ENCODE results near the gene SPRY4.
"Not testable (repeated sequence)": the region's sequence is repeated elsewhere in the genome, so short reads cannot be mapped to it uniquely, and the experiment has no call there.

SPRY4 gene

DNA sequence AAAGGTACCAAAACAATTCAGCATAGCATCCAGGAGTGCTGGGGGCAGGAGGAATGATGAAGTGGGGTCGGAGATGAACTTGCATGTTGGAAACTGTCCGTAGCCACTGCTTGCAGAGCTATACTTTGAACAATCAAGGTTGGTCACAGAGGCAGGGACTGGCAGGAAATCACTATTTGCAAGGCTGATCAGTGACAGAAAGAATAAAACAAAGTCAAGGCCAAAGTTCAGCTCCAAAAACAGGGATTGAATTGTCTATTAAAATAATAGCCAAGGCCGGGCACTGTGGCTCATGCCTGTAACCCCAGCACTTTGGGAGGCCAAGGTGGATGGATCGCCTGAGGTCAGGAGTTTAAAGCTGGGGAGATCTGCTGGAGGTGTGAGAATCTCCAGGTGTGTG, 18.7 kb upstream of the SPRY4 start:
- Histone ChIP-seq H3K9me3 (peaks cover 5% of the 10 kb centered on the region; the same call in 1 of the 2 replicates), H3K36me3 (no peaks in the 10 kb centered on the region), H3K4me3 (ENCODE audit: low read depth, low read length) (no peak overlapping the region), H3K27me3 (no peaks in the 10 kb centered on the region), H3K4me1 (no peaks in the 10 kb centered on the region)
- TF ChIP-seq, protein P1, sequence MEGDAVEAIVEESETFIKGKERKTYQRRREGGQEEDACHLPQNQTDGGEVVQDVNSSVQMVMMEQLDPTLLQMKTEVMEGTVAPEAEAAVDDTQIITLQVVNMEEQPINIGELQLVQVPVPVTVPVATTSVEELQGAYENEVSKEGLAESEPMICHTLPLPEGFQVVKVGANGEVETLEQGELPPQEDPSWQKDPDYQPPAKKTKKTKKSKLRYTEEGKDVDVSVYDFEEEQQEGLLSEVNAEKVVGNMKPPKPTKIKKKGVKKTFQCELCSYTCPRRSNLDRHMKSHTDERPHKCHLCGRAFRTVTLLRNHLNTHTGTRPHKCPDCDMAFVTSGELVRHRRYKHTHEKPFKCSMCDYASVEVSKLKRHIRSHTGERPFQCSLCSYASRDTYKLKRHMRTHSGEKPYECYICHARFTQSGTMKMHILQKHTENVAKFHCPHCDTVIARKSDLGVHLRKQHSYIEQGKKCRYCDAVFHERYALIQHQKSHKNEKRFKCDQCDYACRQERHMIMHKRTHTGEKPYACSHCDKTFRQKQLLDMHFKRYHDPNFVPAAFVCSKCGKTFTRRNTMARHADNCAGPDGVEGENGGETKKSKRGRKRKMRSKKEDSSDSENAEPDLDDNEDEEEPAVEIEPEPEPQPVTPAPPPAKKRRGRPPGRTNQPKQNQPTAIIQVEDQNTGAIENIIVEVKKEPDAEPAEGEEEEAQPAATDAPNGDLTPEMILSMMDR (IDR thresholded peaks at IDR 0.05; ENCODE audit: low read depth, low read length): no peak
- DNase-seq: no peak

DNA sequence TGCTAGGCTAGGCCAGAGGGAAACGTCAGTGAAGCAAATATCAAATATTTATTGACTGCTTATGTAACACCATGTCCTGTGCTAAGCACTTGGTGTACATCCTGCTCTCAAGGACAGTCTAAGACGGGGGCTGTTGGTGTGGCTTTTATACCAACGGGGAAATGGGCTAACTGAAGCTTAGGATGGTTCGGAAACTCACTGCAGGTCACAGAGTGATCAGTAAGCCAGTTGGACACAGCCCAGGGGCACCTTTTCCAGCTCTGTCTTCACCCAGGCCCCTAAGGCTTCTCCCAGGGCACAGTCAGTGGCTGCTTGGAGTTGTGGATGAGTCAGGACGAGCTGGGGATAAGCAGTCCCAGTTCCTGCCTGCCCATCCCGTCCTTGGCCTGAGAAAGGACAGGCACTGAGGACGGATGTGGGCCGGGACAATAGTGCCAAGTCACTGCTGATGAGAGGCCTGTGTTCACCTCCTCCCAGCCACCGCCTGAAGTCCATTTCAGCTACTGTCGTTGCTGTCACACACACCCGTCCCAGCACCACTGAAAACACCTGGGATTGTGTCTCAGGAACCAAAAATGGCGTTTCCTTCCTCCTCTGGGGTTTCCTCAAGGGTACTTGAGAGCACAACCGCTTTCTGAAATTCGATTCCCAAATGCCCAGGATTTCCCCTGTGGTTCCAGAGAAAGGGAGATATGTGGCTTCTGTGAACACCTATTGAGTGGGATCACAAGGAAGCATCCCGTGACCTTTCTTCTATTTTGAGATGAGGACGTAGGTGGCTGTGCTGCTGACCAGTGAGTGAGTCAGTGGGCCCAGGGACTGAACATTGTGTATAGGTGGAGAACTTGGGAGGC, 17.5 kb upstream of the SPRY4 start:
- TF ChIP-seq, protein P1 (IDR thresholded peaks at IDR 0.05; ENCODE audit: low read depth, low read length): no peak
- Histone ChIP-seq H3K27me3 (no peaks in the 10 kb centered on the region), H3K36me3 (no peaks in the 10 kb centered on the region), H3K4me3 (ENCODE audit: low read depth, low read length) (no peak overlapping the region), H3K4me1 (no peaks in the 10 kb centered on the region), H3K9me3 (peaks cover 5% of the 10 kb centered on the region; the same call in 1 of the 2 replicates)
- no peak for DNase-seq

DNA sequence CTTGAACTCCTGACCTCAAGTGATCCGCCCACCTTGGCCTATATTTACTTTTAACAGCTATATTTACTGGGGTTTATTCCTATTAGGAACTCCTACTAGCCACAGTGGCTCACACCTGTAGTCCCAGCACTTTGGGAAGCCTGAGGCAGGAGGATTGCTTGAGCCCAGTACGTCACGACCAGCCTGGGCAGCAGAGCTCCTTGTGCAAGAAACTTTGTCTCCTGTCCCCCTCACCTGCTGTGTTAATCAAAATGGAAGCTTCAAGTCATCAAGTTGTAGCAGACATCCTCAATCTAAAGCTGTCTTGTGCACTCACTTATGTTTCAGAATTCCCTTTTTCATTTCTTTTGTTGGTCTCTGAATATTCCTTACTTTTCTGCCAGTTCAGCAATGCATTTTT, 15.0 kb upstream of the SPRY4 start:
- TF ChIP-seq, protein P1 (IDR thresholded peaks at IDR 0.05; ENCODE audit: low read depth, low read length): no peak
- H3K36me3 ChIP-seq: no peaks in the 10 kb centered on the region
- no peaks in the 10 kb centered on the region for H3K27me3 ChIP-seq
- H3K9me3 ChIP-seq: no peaks in the 10 kb centered on the region
- H3K4me3 ChIP-seq (ENCODE audit: low read depth, low read length): no peak overlapping the region
- H3K4me1 ChIP-seq: no peaks in the 10 kb centered on the region
- no peak for DNase-seq

DNA sequence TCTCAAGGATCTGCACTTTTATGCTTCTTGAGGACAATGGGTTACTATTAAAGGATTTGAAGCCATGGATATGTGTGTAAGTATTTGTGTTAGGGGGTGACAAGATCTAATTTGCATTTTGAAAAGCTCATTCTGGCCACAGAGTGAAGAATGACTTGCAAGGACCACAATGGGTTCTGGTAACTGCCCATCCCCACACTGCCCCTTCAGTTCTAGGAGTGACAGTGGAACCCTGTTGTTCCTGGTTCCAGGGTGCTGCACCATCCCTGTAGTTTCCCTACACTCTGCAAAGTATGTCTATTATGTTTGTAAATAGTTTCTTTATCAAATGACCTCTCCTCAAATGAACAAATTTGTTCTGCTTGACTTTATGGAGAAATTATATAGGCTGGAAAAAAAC, 9.7 kb upstream of the SPRY4 start:
- DNase-seq: no peak
- Histone ChIP-seq H3K27me3 (no peaks in the 10 kb centered on the region), H3K4me3 (ENCODE audit: low read depth, low read length) (no peak overlapping the region), H3K36me3 (no peaks in the 10 kb centered on the region), H3K9me3 (no peaks in the 10 kb centered on the region), H3K4me1 (no peaks in the 10 kb centered on the region)
- TF ChIP-seq, protein P1 (IDR thresholded peaks at IDR 0.05; ENCODE audit: low read depth, low read length): no peak

DNA sequence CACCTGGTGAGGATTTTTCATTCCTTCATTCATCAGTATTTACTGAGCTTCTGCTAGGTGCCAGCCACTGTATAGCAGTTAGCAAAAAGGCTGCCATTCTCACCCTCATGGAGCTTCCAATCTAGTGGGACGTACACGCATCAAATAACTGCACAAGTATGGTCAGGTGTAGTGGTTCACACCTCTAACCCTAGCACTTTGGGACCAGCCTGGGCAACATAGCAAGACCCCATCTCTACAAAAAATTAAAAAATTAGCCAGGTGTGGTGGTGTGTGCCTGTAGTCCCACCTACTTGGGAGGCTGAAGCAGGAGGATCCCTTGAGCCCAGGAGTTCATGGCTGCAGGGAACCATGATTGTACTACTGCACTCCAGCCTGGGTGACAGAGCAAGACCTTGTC, 8.9 kb upstream of the SPRY4 start:
- not testable (repeated sequence) for DNase-seq; H3K27me3 ChIP-seq; H3K4me1 ChIP-seq; H3K36me3 ChIP-seq; H3K9me3 ChIP-seq; H3K4me3 ChIP-seq (ENCODE audit: low read depth, low read length)

DNA sequence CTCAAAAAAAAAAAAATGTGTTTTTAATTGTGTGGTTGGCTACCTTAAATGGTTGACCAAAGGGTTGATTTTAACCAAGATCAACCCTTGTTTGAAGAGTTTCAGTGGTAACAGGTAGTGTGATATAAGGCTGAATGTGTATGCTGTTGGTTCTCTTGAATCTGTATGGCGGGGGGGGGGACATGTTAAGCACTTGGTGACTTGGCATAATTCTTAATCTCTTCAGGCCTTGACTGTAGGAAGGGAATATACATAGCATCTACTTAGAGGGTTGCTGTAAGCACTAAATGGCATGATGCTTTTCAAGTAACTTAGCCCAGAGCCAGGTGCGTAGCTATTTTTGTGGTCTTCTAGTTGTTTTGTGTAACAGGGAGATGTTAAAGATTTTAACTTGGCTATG, 5.6 kb upstream of the SPRY4 start:
- no peaks in the 10 kb centered on the region for H3K27me3 ChIP-seq
- no peak for DNase-seq
- peaks cover 13% of the 10 kb centered on the region for H3K4me1 ChIP-seq
- H3K9me3 ChIP-seq: no peaks in the 10 kb centered on the region
- no peaks in the 10 kb centered on the region for H3K36me3 ChIP-seq
- no peak overlapping the region for H3K4me3 ChIP-seq (ENCODE audit: low read depth, low read length)
- TF ChIP-seq, protein P1 (IDR thresholded peaks at IDR 0.05; ENCODE audit: low read depth, low read length): no peak

Data from BE2C (cell line).